SK-N-SH (cell line): Measurements from ENCODE around the gene LSG1. TPM values are rescaled to one million over a fixed set of nuclear protein-coding genes. Genes with fewer than 3 reads are reported as not detected.

Experiments used
- CTCF ChIA-PET: fragments of 300-600, 350-600 bp; formaldehyde crosslinking; extraction: SDS; loops from one replicate; lab custom pipeline; 2021; lab: Yijun Ruan, JAX
- POLR2A ChIA-PET: fragments of 350-600 bp; sonication (Branson Sonifier 250); formaldehyde crosslinking; extraction: SDS; loops from one replicate; lab custom pipeline; 2020; ENCODE audit warnings: antibody characterized with exemption, inconsistent platforms; lab: Yijun Ruan, JAX
- DNase-seq: peaks from one replicate; pipeline ENCODE4 v3.0.0; 2012
- H2AFZ ChIP-seq: fragments of 200-600 bp; sonication (generic); 2 replicates; pipeline ENCODE4 v1.8.1; 2016; ENCODE audit warnings: antibody characterized with exemption, mild to moderate bottlenecking, low read depth
- H3F3A ChIP-seq: fragments of 200-600 bp; sonication (generic); replicated peaks from 2 replicates; pipeline ENCODE3; 2016; ENCODE audit warnings: antibody characterized with exemption, mild to moderate bottlenecking; ENCODE audit not compliant: insufficient read depth
- H3K27ac ChIP-seq, 2 experiments: fragments of 200-500 bp in 1 of 2; fragments of 200-600 bp in 1 of 2; sonication (Bioruptor generic) in 1 of 2; sonication (generic), shearing (Covaris generic) in 1 of 2; 2 replicates each; pipeline versions ENCODE4 v1.5.1 to v1.6.1; 2014 to 2016; ENCODE audit warnings: low read depth in 2 of 2, inconsistent platforms in 1 of 2, low read length in 1 of 2, mild to moderate bottlenecking in 1 of 2, mixed read lengths in 1 of 2
- H3K27me3 ChIP-seq: fragments of 200-600 bp; sonication (generic), shearing (Covaris generic); 2 replicates; pipeline ENCODE4 v1.6.1; 2016; ENCODE audit warnings: mixed run types; ENCODE audit not compliant: insufficient read depth
- H3K36me3 ChIP-seq, 2 experiments: fragments of 200-500 bp in 1 of 2; fragments of 200-600 bp in 1 of 2; sonication (Bioruptor generic) in 1 of 2; sonication (generic) in 1 of 2; replicated peaks in 1 of 2; 2 replicates each; pipeline versions ENCODE3 to v1.5.1; 2014 to 2016; ENCODE audit warnings: low read length in 1 of 2, mild to moderate bottlenecking in 1 of 2; ENCODE audit not compliant: insufficient read depth in 2 of 2, control insufficient read depth in 1 of 2
- H3K4me1 ChIP-seq, 2 experiments: fragments of 200-500 bp in 1 of 2; fragments of 200-600 bp in 1 of 2; sonication (Bioruptor generic) in 1 of 2; sonication (generic), shearing (Covaris generic) in 1 of 2; 2 replicates each; pipeline versions ENCODE4 v1.5.1 to v1.6.1; 2014 to 2016; ENCODE audit warnings: low read depth in 1 of 2, low read length in 1 of 2, mixed run types in 1 of 2; ENCODE audit not compliant: insufficient read depth in 2 of 2, control insufficient read depth in 1 of 2
- H3K4me2 ChIP-seq: fragments of 200-600 bp; sonication (generic), shearing (Covaris generic); 2 replicates; pipeline ENCODE4 v1.6.1; 2017; ENCODE audit warnings: mixed run types
- H3K4me3 ChIP-seq, 2 experiments: fragments of 200-500 bp in 1 of 2; fragments of 200-600 bp in 1 of 2; sonication (Bioruptor generic) in 1 of 2; sonication (generic), shearing (Covaris generic) in 1 of 2; 2 replicates each; pipeline versions ENCODE4 v1.5.1 to v1.8.1; 2014 to 2016; ENCODE audit warnings: low read depth in 2 of 2, inconsistent platforms in 1 of 2, low read length in 1 of 2, mild to moderate bottlenecking in 1 of 2, mixed read lengths in 1 of 2, moderate library complexity in 1 of 2
- H3K79me2 ChIP-seq: fragments of 200-600 bp; sonication (generic); 2 replicates; pipeline ENCODE4 v1.8.1; 2017; ENCODE audit warnings: mild to moderate bottlenecking; ENCODE audit not compliant: insufficient read depth
- H3K9ac ChIP-seq: fragments of 200-600 bp; sonication (generic); 2 replicates; pipeline ENCODE4 v1.6.1; 2017; ENCODE audit warnings: mixed run types
- H3K9me2 ChIP-seq: fragments of 200-600 bp; sonication (generic); 2 replicates; pipeline ENCODE4 v1.6.1; 2017; ENCODE audit warnings: mixed run types
- H3K9me3 ChIP-seq: fragments of 200-600 bp; sonication (generic); 2 replicates; pipeline ENCODE4 v1.6.1; 2017; ENCODE audit warnings: mixed run types, mild to moderate bottlenecking, moderate library complexity
- H4K20me1 ChIP-seq: fragments of 200-600 bp; sonication (generic); 2 replicates; pipeline ENCODE4 v1.6.1; 2017; ENCODE audit warnings: mild to moderate bottlenecking, mixed run types; ENCODE audit not compliant: insufficient read depth
- CHD2 ChIP-seq: fragments of 150-350 bp; IDR thresholded peaks from 2 replicates; pipeline ENCODE4 v1.6.1; 2018; ENCODE audit warnings: low read length; ENCODE audit not compliant: partially characterized antibody
- FOSL2 ChIP-seq: IDR thresholded peaks from 2 replicates; pipeline ENCODE4 v1.4.0; 2012; ENCODE audit warnings: low read depth, mild to moderate bottlenecking, moderate library complexity, borderline replicate concordance
- FOXJ3 ChIP-seq: sonication (generic); formaldehyde crosslinking; IDR thresholded peaks from 2 replicates; pipeline ENCODE4 v1.5.1; 2020; ENCODE audit warnings: mild to moderate bottlenecking, missing genetic modification reagents
- GATA2 ChIP-seq: sonication (generic); formaldehyde crosslinking; IDR thresholded peaks from 2 replicates; pipeline ENCODE4 v1.5.0; 2020; ENCODE audit warnings: mild to moderate bottlenecking, missing genetic modification reagents
- MAX ChIP-seq: IDR thresholded peaks from 2 replicates; pipeline ENCODE4 v1.4.0; 2012; ENCODE audit warnings: low read depth
- PBX3 ChIP-seq: IDR thresholded peaks from 2 replicates; pipeline ENCODE4; 2012
- RAD21 ChIP-seq: IDR thresholded peaks from 2 replicates; pipeline ENCODE4 v1.6.1; 2012; ENCODE audit warnings: mild to moderate bottlenecking, low read length
- RXRA ChIP-seq: IDR thresholded peaks from 2 replicates; pipeline ENCODE4 v1.4.0; 2012; ENCODE audit warnings: low read depth, mild to moderate bottlenecking, borderline replicate concordance
- SIN3A ChIP-seq: IDR thresholded peaks from 2 replicates; pipeline ENCODE4 v1.6.1; 2012; ENCODE audit warnings: low read depth, mild to moderate bottlenecking, low read length, moderate library complexity, borderline replicate concordance
- TAF1 ChIP-seq: IDR thresholded peaks from 2 replicates; pipeline ENCODE4 v1.6.1; 2012; ENCODE audit warnings: low read depth, mild to moderate bottlenecking, low read length, moderate library complexity, borderline replicate concordance
- TEAD4 ChIP-seq: IDR thresholded peaks from 2 replicates; pipeline ENCODE4 v1.4.0; 2012; ENCODE audit warnings: mild to moderate bottlenecking, borderline replicate concordance; ENCODE audit not compliant: insufficient read depth
- WGBS: methylation state at CpG from one replicate; pipeline ENCODE4 v1.1.6; 2017; ENCODE audit warnings: low lambda C conversion rate; 5-methylcytosine and 5-hydroxymethylcytosine counted together
- polyA plus RNA-seq, 3 experiments: library from polyadenylated mRNA; depleted of rRNA; stranded (reverse); fragments of >200 nt; gene quantifications; 2 replicates each; pipeline ENCODE4 v1.2.3, GENCODE V29; 2012
- TF ChIP-seq, protein P1 (sequence below): IDR thresholded peaks from 2 replicates; pipeline ENCODE4 v1.6.1; 2012; ENCODE audit warnings: mild to moderate bottlenecking, low read depth, low read length, moderate library complexity
- TF ChIP-seq, protein P2 (sequence below): IDR thresholded peaks from 2 replicates; pipeline ENCODE4 v1.4.0; 2012; ENCODE audit warnings: low read depth, borderline replicate concordance

LSG1 gene
- polyA plus RNA-seq, 1 of the 3 experiments (the other 2 are of a cell fraction), result 35.1 TPM

GRCh38 chr3:194671900-194672808 is at the start of gene LSG1 (continued):
- TF ChIP-seq, protein P1, sequence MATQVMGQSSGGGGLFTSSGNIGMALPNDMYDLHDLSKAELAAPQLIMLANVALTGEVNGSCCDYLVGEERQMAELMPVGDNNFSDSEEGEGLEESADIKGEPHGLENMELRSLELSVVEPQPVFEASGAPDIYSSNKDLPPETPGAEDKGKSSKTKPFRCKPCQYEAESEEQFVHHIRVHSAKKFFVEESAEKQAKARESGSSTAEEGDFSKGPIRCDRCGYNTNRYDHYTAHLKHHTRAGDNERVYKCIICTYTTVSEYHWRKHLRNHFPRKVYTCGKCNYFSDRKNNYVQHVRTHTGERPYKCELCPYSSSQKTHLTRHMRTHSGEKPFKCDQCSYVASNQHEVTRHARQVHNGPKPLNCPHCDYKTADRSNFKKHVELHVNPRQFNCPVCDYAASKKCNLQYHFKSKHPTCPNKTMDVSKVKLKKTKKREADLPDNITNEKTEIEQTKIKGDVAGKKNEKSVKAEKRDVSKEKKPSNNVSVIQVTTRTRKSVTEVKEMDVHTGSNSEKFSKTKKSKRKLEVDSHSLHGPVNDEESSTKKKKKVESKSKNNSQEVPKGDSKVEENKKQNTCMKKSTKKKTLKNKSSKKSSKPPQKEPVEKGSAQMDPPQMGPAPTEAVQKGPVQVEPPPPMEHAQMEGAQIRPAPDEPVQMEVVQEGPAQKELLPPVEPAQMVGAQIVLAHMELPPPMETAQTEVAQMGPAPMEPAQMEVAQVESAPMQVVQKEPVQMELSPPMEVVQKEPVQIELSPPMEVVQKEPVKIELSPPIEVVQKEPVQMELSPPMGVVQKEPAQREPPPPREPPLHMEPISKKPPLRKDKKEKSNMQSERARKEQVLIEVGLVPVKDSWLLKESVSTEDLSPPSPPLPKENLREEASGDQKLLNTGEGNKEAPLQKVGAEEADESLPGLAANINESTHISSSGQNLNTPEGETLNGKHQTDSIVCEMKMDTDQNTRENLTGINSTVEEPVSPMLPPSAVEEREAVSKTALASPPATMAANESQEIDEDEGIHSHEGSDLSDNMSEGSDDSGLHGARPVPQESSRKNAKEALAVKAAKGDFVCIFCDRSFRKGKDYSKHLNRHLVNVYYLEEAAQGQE, result 0 out of 2 replicates have a peak, but pooled peaks have one; percentile 26
- TF ChIP-seq RXRA (no peak), TEAD4 (no peak), PBX3 (0 out of 2 replicates have a peak, but pooled peaks have one; percentile 30), RAD21 (no peak), CHD2 (peak; percentile 78), FOSL2 (no peak), TAF1 (peak; percentile 83), SIN3A (peak; percentile 78), FOXJ3 (CRISPR knock-in tag) (no peak), GATA2 (CRISPR knock-in tag) (0 out of 2 replicates have a peak, but pooled peaks have one; percentile 10)
- TF ChIP-seq, protein P2, sequence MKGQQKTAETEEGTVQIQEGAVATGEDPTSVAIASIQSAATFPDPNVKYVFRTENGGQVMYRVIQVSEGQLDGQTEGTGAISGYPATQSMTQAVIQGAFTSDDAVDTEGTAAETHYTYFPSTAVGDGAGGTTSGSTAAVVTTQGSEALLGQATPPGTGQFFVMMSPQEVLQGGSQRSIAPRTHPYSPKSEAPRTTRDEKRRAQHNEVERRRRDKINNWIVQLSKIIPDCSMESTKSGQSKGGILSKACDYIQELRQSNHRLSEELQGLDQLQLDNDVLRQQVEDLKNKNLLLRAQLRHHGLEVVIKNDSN, result peak; percentile 27; the same call in 1 of the 2 replicates

- CTCF ChIA-PET, result interaction anchor here (1.6 kb wide), 1 partner anchor 37 kb away, joined by 5 read pairs; no protein-coding TSS in a partner anchor
- POLR2A ChIA-PET, result no interaction called here
- no peak for DNase-seq
Observed at GRCh38 chr3:194720048-194720447, 48.1 kb upstream of the LSG1 start.

More at GRCh38 chr3:194720048-194720447, 48.1 kb upstream of the LSG1 start:
- Histone ChIP-seq H3K9me3 (no peaks in the 10 kb centered on the region), H3K27ac (no peak overlapping the region), H3K9ac (no peak overlapping the region), H3K4me1 (no peaks in the 10 kb centered on the region; a peak in 1 of 4 replicates), H3K36me3 (no peaks in the 10 kb centered on the region), H3K4me2 (no peak overlapping the region), H3K79me2 (no peaks in the 10 kb centered on the region), H3F3A (no peaks in the 10 kb centered on the region), H2AFZ (no peak overlapping the region), H3K27me3 (no peaks in the 10 kb centered on the region; the same call in 1 of the 2 replicates), H3K9me2 (no peaks in the 10 kb centered on the region), H4K20me1 (no peaks in the 10 kb centered on the region), H3K4me3 (no peak overlapping the region)
- TF ChIP-seq MAX (no peak), CHD2 (no peak)
- WGBS, result 52% methylated on average over 6 of the region's 6 CpGs
